ENCODE measurements around the gene DDX39A.

The DDX39A gene

DNA sequence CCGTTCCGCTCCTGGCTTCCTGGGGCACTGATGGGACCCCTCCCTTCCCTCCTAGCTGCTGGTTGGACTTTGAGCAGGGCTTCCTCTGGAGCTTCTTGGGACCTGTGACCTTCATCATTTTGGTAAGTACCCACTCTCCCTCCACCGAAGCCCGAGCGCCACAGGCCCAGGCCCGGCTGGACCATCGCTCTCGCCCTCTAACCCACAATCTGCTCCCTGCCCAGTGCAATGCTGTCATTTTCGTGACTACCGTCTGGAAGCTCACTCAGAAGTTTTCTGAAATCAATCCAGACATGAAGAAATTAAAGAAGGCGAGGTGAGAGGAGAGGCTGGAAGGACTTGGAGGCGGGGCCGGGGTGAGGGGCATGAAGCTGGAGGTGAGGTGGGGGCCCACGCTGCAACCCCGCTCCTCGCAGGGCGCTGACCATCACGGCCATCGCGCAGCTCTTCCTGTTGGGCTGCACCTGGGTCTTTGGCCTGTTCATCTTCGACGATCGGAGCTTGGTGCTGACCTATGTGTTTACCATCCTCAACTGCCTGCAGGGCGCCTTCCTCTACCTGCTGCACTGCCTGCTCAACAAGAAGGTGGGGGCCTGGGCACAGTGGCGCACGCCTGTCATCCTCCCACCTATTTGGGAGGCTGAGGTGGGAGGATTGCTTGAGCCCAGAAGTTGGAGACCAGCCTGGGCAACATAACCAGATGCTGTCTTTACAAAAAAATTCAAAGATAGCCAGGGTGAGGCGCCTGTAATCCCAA lies 12.3 kb downstream of the DDX39A start:
- H3K36me3 ChIP-seq (ENCODE audit: low read length): peaks cover 7% of the 10 kb centered on the region; the same call in 1 of the 2 replicates
- H3K27ac ChIP-seq (ENCODE audit: low read depth, low read length): no peak overlapping the region
- no peaks in the 10 kb centered on the region for H3K27me3 ChIP-seq (ENCODE audit: low read length)
- no peaks in the 10 kb centered on the region for H3K9me2 ChIP-seq (replicated peaks; ENCODE audit: insufficient read depth, low read length)
- no peak overlapping the region for H3K4me2 ChIP-seq (ENCODE audit: low read depth, low read length, poor library complexity, severe bottlenecking)
- H3K4me3 ChIP-seq (ENCODE audit: insufficient read depth, low read length, poor library complexity, severe bottlenecking): no peak overlapping the region
- H3K79me2 ChIP-seq (ENCODE audit: insufficient read depth, low read length): peaks cover 12% of the 10 kb centered on the region
- no peaks in the 10 kb centered on the region for H3K9me3 ChIP-seq (ENCODE audit: insufficient read depth, low read length)
- no peak overlapping the region for H3K9ac ChIP-seq (ENCODE audit: low read length)
- peaks cover 14% of the 10 kb centered on the region for H3F3A ChIP-seq (ENCODE audit: insufficient read depth)
- peaks cover 5% of the 10 kb centered on the region; the same call in 1 of the 2 replicates for H4K20me1 ChIP-seq (ENCODE audit: low read depth, low read length)
- TF ChIP-seq, protein P1, sequence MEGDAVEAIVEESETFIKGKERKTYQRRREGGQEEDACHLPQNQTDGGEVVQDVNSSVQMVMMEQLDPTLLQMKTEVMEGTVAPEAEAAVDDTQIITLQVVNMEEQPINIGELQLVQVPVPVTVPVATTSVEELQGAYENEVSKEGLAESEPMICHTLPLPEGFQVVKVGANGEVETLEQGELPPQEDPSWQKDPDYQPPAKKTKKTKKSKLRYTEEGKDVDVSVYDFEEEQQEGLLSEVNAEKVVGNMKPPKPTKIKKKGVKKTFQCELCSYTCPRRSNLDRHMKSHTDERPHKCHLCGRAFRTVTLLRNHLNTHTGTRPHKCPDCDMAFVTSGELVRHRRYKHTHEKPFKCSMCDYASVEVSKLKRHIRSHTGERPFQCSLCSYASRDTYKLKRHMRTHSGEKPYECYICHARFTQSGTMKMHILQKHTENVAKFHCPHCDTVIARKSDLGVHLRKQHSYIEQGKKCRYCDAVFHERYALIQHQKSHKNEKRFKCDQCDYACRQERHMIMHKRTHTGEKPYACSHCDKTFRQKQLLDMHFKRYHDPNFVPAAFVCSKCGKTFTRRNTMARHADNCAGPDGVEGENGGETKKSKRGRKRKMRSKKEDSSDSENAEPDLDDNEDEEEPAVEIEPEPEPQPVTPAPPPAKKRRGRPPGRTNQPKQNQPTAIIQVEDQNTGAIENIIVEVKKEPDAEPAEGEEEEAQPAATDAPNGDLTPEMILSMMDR (IDR thresholded peaks at IDR 0.05; ENCODE audit: insufficient read depth, low read length, poor library complexity, severe bottlenecking): no peak
- TF ChIP-seq EZH2phosphoT487 (conservative IDR thresholded peaks at IDR 0.05; ENCODE audit: low read length): no peak
- H2AFZ ChIP-seq (ENCODE audit: low read depth, low read length, severe bottlenecking): no peak overlapping the region

DNA sequence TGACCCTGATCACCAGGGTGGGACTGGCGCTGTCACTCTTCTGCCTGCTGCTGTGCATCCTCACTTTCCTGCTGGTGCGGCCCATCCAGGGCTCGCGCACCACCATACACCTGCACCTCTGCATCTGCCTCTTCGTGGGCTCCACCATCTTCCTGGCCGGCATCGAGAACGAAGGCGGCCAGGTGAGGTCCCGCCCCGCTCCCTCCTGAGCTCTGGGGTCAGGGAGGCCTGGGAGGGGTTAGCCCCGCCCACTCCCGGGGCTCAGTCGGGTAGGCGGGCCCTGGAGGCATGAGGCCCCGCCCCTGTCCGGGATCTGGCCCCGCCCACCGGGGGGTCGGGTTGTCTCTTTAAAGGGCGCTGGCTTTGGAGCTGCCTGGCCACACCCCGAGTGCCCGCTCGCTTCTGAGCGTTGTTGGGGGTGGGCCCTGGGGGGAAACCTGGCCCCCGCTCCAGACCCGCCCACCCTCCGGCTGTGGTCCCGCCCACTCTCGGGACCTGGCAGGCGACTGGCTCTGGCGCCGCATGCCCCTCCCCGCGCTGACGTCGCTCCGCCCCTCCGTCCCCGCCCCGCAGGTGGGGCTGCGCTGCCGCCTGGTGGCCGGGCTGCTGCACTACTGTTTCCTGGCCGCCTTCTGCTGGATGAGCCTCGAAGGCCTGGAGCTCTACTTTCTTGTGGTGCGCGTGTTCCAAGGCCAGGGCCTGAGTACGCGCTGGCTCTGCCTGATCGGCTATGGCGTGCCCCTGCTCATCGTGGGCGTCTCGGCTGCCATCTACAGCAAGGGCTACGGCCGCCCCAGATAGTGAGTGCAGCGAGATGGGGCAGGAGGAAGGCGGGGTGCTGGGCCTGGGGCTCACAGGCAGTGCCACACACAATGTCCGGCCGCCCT lies 13.1 kb downstream of the DDX39A start:
- Histone ChIP-seq H3K9ac (ENCODE audit: low read length) (no peak overlapping the region), H3K27ac (ENCODE audit: low read depth, low read length) (no peak overlapping the region), H4K20me1 (ENCODE audit: low read depth, low read length) (no peaks in the 10 kb centered on the region; the same call in 1 of the 2 replicates), H3K4me3 (ENCODE audit: insufficient read depth, low read length, poor library complexity, severe bottlenecking) (no peak overlapping the region), H3K36me3 (ENCODE audit: low read length) (0 out of 2 replicates have a peak, but pooled peaks cover 3% of the 10 kb centered on the region), H3K4me2 (ENCODE audit: low read depth, low read length, poor library complexity, severe bottlenecking) (no peak overlapping the region), H3K27me3 (ENCODE audit: low read length) (no peaks in the 10 kb centered on the region), H3K9me3 (ENCODE audit: insufficient read depth, low read length) (no peaks in the 10 kb centered on the region), H2AFZ (ENCODE audit: low read depth, low read length, severe bottlenecking) (no peak overlapping the region), H3F3A (ENCODE audit: insufficient read depth) (peaks cover 12% of the 10 kb centered on the region; the same call in 1 of the 2 replicates), H3K9me2 (replicated peaks; ENCODE audit: insufficient read depth, low read length) (no peaks in the 10 kb centered on the region), H3K79me2 (ENCODE audit: insufficient read depth, low read length) (peaks cover 4% of the 10 kb centered on the region; the same call in 1 of the 2 replicates)
- TF ChIP-seq, protein P1 (IDR thresholded peaks at IDR 0.05; ENCODE audit: insufficient read depth, low read length, poor library complexity, severe bottlenecking): no peak
- no peak for TF ChIP-seq EZH2phosphoT487 (conservative IDR thresholded peaks at IDR 0.05; ENCODE audit: low read length)

GRCh38 chr19:14405380-14405757 lies 13.8 kb downstream of the DDX39A start:
- Histone ChIP-seq H3F3A (ENCODE audit: insufficient read depth) (peaks cover 12% of the 10 kb centered on the region; the same call in 1 of the 2 replicates), H4K20me1 (ENCODE audit: low read depth, low read length) (no peaks in the 10 kb centered on the region; the same call in 1 of the 2 replicates), H2AFZ (ENCODE audit: low read depth, low read length, severe bottlenecking) (no peak overlapping the region), H3K4me3 (ENCODE audit: insufficient read depth, low read length, poor library complexity, severe bottlenecking) (no peak overlapping the region), H3K9me2 (replicated peaks; ENCODE audit: insufficient read depth, low read length) (no peaks in the 10 kb centered on the region), H3K9ac (ENCODE audit: low read length) (no peak overlapping the region), H3K27ac (ENCODE audit: low read depth, low read length) (no peak overlapping the region), H3K4me2 (ENCODE audit: low read depth, low read length, poor library complexity, severe bottlenecking) (no peak overlapping the region), H3K9me3 (ENCODE audit: insufficient read depth, low read length) (no peaks in the 10 kb centered on the region), H3K27me3 (ENCODE audit: low read length) (no peaks in the 10 kb centered on the region), H3K79me2 (ENCODE audit: insufficient read depth, low read length) (no peaks in the 10 kb centered on the region), H3K36me3 (ENCODE audit: low read length) (0 out of 2 replicates have a peak, but pooled peaks cover 3% of the 10 kb centered on the region)
- TF ChIP-seq EZH2phosphoT487 (conservative IDR thresholded peaks at IDR 0.05; ENCODE audit: low read length): no peak
- TF ChIP-seq, protein P1 (IDR thresholded peaks at IDR 0.05; ENCODE audit: insufficient read depth, low read length, poor library complexity, severe bottlenecking): no peak
